Adrenal gland (tissue), 12 donors: ENCODE data around the gene GPR157. TPM values are rescaled to one million over a fixed set of nuclear protein-coding genes. Genes with fewer than 3 reads are reported as not detected.

Source experiments
- DNase-seq, 7 donors: peaks; one replicate each; pipeline ENCODE4 v3.0.0-alpha.2; 2019 to 2020
- H3K27ac ChIP-seq, 5 donors: fragments of 200-600 bp; sonication (generic) in 4 of 5; 1 replicate in 3 of 5; 2 replicates in 2 of 5; pipeline versions ENCODE4 v1.5.1 to v1.8.0; 2016 to 2020; ENCODE audit warnings: mild to moderate bottlenecking in 1 of 5
- H3K27me3 ChIP-seq: fragments of 200-600 bp; 2 replicates; pipeline ENCODE4 v1.8.0; 2021
- H3K36me3 ChIP-seq, 2 donors: fragments of 200-600 bp; replicated peaks in 1 of 2; 1 replicate in 1 of 2; 2 replicates in 1 of 2; pipeline versions ENCODE4 v1.5.1 to v1.8.0; 2018 to 2022
- H3K4me1 ChIP-seq, 2 donors: fragments of 200-600 bp; replicated peaks in 1 of 2; 1 replicate in 1 of 2; 2 replicates in 1 of 2; pipeline versions ENCODE4 v1.5.1 to v1.8.0; 2018 to 2021
- H3K4me3 ChIP-seq, 4 donors: fragments of 200-600 bp; sonication (generic) in 3 of 4; one replicate each; pipeline ENCODE4 v1.5.1; 2016 to 2018
- H3K9me3 ChIP-seq, 3 donors: fragments of 200-600 bp; sonication (generic) in 1 of 3; replicated peaks in 1 of 3; 1 replicate in 2 of 3; 2 replicates in 1 of 3; pipeline versions ENCODE4 v1.5.1 to v1.8.0; 2016 to 2021
- CTCF ChIP-seq, 6 experiments: fragments of 450-650 bp in 4 of 6; fragments of 200-600 bp in 2 of 6; sonication (generic) in 1 of 6; IDR thresholded peaks; 1 replicate in 5 of 6; 2 replicates in 1 of 6; pipeline versions ENCODE4 v1.5.1 to v1.8.0; 2016 to 2021; ENCODE audit warnings: antibody characterized with exemption in 6 of 6, mild to moderate bottlenecking in 2 of 6, moderate library complexity in 1 of 6
- POLR2A ChIP-seq, 2 donors: fragments of 450-650 bp; IDR thresholded peaks; one replicate each; pipeline ENCODE4 v1.6.1; 2017; ENCODE audit warnings: antibody characterized with exemption in 2 of 2, mild to moderate bottlenecking in 2 of 2, moderate library complexity in 1 of 2
- WGBS, 4 donors: extraction: QIAGEN DNeasy Blood & Tissue Kit in 2 of 4; methylation state at CpG; one replicate each; pipeline versions ENCODE4 v1.1.5 to v1.1.7; 2013 to 2017; 5-methylcytosine and 5-hydroxymethylcytosine counted together
- intact Hi-C, 2 donors: fragments of 100-400 bp; cut with DNase I; formaldehyde crosslinking; loops; one replicate each; pipeline versions ENCODE4 v1.14.1 to v1.15.0; 2022 to 2023
- polyA plus RNA-seq, 3 donors: library from polyadenylated mRNA; stranded (reverse); fragments of 200-250 nt in 2 of 3; fragments of 350-450 nt in 1 of 3; fragmentation: Illumina TruSeq in 1 of 3; extraction: RNeasy Lipid Tissue Mini Kit (QIAGEN cat#74804) in 1 of 3; gene quantifications; one replicate each; pipeline ENCODE4 v1.2.3, GENCODE V29; 2013 to 2014
- total RNA-seq, 9 donors: library from RNA; depleted of rRNA in 4 of 9; stranded (reverse); fragments of >200 nt in 4 of 9; fragments of 120-200 nt in 1 of 9; fragmentation: NEBNext Ultra II Directional in 1 of 9; extraction: Animal tissue kit (Norgen Biotek cat#: 25700) in 1 of 9; gene quantifications; one replicate each; pipeline versions ENCODE4 v1.1.0 to v1.2.4, GENCODE V29; 2013 to 2023
- donor health status: healthy with polysubstance abuse.
- donor health status: Bipolar disorder and iron deficiency.
- donor health status: DM: yes; HTN: yes; CAD: no.
- donor health status: DM: no; HTN: no; CAD: no.
- donor health status: DM: no; HTN: no; CAD: no.
- donor health status: DM: yes; HTN: yes; CAD: no.

Gene GPR157
- total and polyA plus RNA-seq, 12 donors = 2.0 to 16.8 (median 7.5) TPM

GRCh38 chr1:9169601-9170137 lies 40.8 kb upstream of the GPR157 start:
- no peaks in the 10 kb centered on the region for H3K36me3 ChIP-seq
- DNase-seq = no peak
- TF ChIP-seq POLR2A (IDR thresholded peaks at IDR 0.05) (no peak), CTCF (IDR thresholded peaks at IDR 0.05) (no peak)
- no peak overlapping the region for H3K27ac ChIP-seq
- no peak overlapping the region for H3K4me3 ChIP-seq
- WGBS, 4 donors = 89 to 95% (median 93%) methylated on average over 10 of the region's 10 CpGs
- H3K4me1 ChIP-seq = peaks cover 7% of the 10 kb centered on the region in 2 donors
- H3K27me3 ChIP-seq = no peaks in the 10 kb centered on the region
- no peaks in the 10 kb centered on the region for H3K9me3 ChIP-seq
- intact Hi-C loops = no loop called here

- H3K4me3 ChIP-seq = no peak overlapping the region
- no peak overlapping the region for H3K27ac ChIP-seq
- intact Hi-C loops = no loop called here
- H3K4me1 ChIP-seq = peaks cover 27 to 28% of the 10 kb centered on the region in 2 donors
- TF ChIP-seq POLR2A (IDR thresholded peaks at IDR 0.05) = no peak
- no peak for TF ChIP-seq CTCF (IDR thresholded peaks at IDR 0.05)
- H3K9me3 ChIP-seq = no peaks in the 10 kb centered on the region
- no peak for DNase-seq
- H3K27me3 ChIP-seq = no peaks in the 10 kb centered on the region
- H3K36me3 ChIP-seq = no peaks in the 10 kb centered on the region
- 83 to 95% (median 89%) methylated on average over 2 of the region's 2 CpGs for WGBS, 4 donors
Measured at GRCh38 chr1:9167638-9168037, 38.7 kb upstream of the GPR157 start.

GRCh38 chr1:9166289-9167235 lies 37.7 kb upstream of the GPR157 start:
- H3K4me1 ChIP-seq = peaks cover 30 to 33% of the 10 kb centered on the region in 2 donors
- TF ChIP-seq CTCF (IDR thresholded peaks at IDR 0.05) (no peak), POLR2A (IDR thresholded peaks at IDR 0.05) (no peak)
- no peaks in the 10 kb centered on the region for H3K36me3 ChIP-seq

GRCh38 chr1:9165396-9165795 lies 36.5 kb upstream of the GPR157 start:
- no peak for DNase-seq
- H3K9me3 ChIP-seq = no peaks in the 10 kb centered on the region
- H3K4me1 ChIP-seq = peaks cover 30 to 33% of the 10 kb centered on the region in 2 donors
- H3K27me3 ChIP-seq = no peaks in the 10 kb centered on the region
- H3K4me3 ChIP-seq = no peak overlapping the region
- WGBS, 4 donors = 83 to 92% (median 85%) methylated on average over 6 to 7 of the region's 7 CpGs
- H3K27ac ChIP-seq = peak overlapping the region in 2 of 5 donors; percentile 91
- TF ChIP-seq POLR2A (IDR thresholded peaks at IDR 0.05) (no peak), CTCF (IDR thresholded peaks at IDR 0.05) (no peak)
- no peaks in the 10 kb centered on the region for H3K36me3 ChIP-seq
- intact Hi-C loops = no loop called here

More at GRCh38 chr1:9166289-9167235, 37.7 kb upstream of the GPR157 start:
- Histone ChIP-seq H3K4me3 (no peak overlapping the region), H3K27ac (no peak overlapping the region), H3K9me3 (no peaks in the 10 kb centered on the region), H3K27me3 (no peaks in the 10 kb centered on the region)
- intact Hi-C loops = no loop called here
- no peak for DNase-seq
- 84 to 89% (median 87%) methylated on average over 21 to 27 of the region's 27 CpGs for WGBS, 4 donors
